Liver (tissue), 9 donors: ENCODE results near the gene SORCS2. TPM values are rescaled to one million over a fixed set of nuclear protein-coding genes. Genes with fewer than 3 reads are reported as not detected.

Experiments used
- DNase-seq: peaks from one replicate; pipeline ENCODE4 v3.0.0-alpha.2; 2017; ENCODE audit warnings: low spot score
- H3K27ac ChIP-seq, 2 donors: one replicate each; pipeline ENCODE4 v1.7.0; 2013; ENCODE audit warnings: inconsistent platforms in 2 of 2, low read length in 2 of 2, control low read depth in 1 of 2, low read depth in 1 of 2, mild to moderate bottlenecking in 1 of 2
- H3K27me3 ChIP-seq, 4 donors: one replicate each; pipeline versions ENCODE4 v1.6.1 to v1.7.0; 2013; ENCODE audit warnings: low read length in 3 of 4, inconsistent platforms in 1 of 4, mild to moderate bottlenecking in 1 of 4, moderate library complexity in 1 of 4; ENCODE audit not compliant: control insufficient read depth in 4 of 4, insufficient read depth in 4 of 4
- H3K36me3 ChIP-seq, 4 donors: one replicate each; pipeline versions ENCODE4 v1.6.1 to v1.7.0; 2013; ENCODE audit warnings: low read length in 3 of 4, mild to moderate bottlenecking in 3 of 4, low read depth in 1 of 4, moderate library complexity in 1 of 4; ENCODE audit not compliant: control insufficient read depth in 4 of 4, insufficient read depth in 3 of 4
- H3K4me1 ChIP-seq, 4 donors: one replicate each; pipeline versions ENCODE4 v1.6.1 to v1.7.0; 2013; ENCODE audit warnings: low read length in 3 of 4, mild to moderate bottlenecking in 3 of 4, moderate library complexity in 1 of 4; ENCODE audit not compliant: control insufficient read depth in 4 of 4, insufficient read depth in 4 of 4
- H3K4me3 ChIP-seq, 3 donors: one replicate each; pipeline versions ENCODE4 v1.6.1 to v1.7.0; 2013; ENCODE audit warnings: low read length in 3 of 3, control low read depth in 1 of 3, low read depth in 1 of 3, mild to moderate bottlenecking in 1 of 3
- H3K9ac ChIP-seq, 2 donors: one replicate each; pipeline ENCODE4 v1.7.0; 2013; ENCODE audit warnings: low read length in 2 of 2, mild to moderate bottlenecking in 2 of 2, moderate library complexity in 2 of 2, control low read depth in 1 of 2, low read depth in 1 of 2
- H3K9me3 ChIP-seq, 4 donors: one replicate each; pipeline versions ENCODE4 v1.6.1 to v1.7.0; 2013; ENCODE audit warnings: low read length in 3 of 4; ENCODE audit not compliant: control insufficient read depth in 4 of 4
- EGR1 ChIP-seq, 2 donors: IDR thresholded peaks; 2 replicates each; pipeline ENCODE4 v1.6.1; 2016 to 2018; ENCODE audit warnings: antibody characterized with exemption in 2 of 2, low read depth in 2 of 2
- FOXA2 ChIP-seq: IDR thresholded peaks from 2 replicates; pipeline ENCODE4 v1.6.1; 2016; ENCODE audit warnings: antibody characterized with exemption
- GABPA ChIP-seq, 2 donors: IDR thresholded peaks in 1 of 2; conservative IDR thresholded peaks in 1 of 2; 2 replicates each; pipeline ENCODE4 v1.6.1; 2016; ENCODE audit warnings: antibody characterized with exemption in 2 of 2, mild to moderate bottlenecking in 1 of 2, moderate library complexity in 1 of 2
- HNF4A ChIP-seq, 2 donors: conservative IDR thresholded peaks; 2 replicates each; pipeline ENCODE4 v1.6.1; 2016; ENCODE audit warnings: antibody characterized with exemption in 2 of 2, mild to moderate bottlenecking in 2 of 2
- HNF4G ChIP-seq: IDR thresholded peaks from 2 replicates; pipeline ENCODE4 v1.6.1; 2016; ENCODE audit warnings: antibody characterized with exemption
- RAD21 ChIP-seq, 2 donors: IDR thresholded peaks; 2 replicates each; pipeline ENCODE4 v1.6.1; 2016; ENCODE audit warnings: antibody characterized with exemption in 2 of 2, mild to moderate bottlenecking in 2 of 2
- RXRA ChIP-seq, 2 donors: IDR thresholded peaks; 2 replicates each; pipeline ENCODE4 v1.6.1; 2017 to 2018; ENCODE audit warnings: antibody characterized with exemption in 2 of 2, mild to moderate bottlenecking in 1 of 2
- SP1 ChIP-seq: IDR thresholded peaks from 2 replicates; pipeline ENCODE4 v1.6.1; 2018; ENCODE audit warnings: antibody characterized with exemption, mild to moderate bottlenecking
- TAF1 ChIP-seq: conservative IDR thresholded peaks from 2 replicates; pipeline ENCODE4 v1.6.1; 2016; ENCODE audit warnings: antibody characterized with exemption, mild to moderate bottlenecking
- WGBS: extraction: QIAGEN DNeasy Blood & Tissue Kit; methylation state at CpG from one replicate; pipeline ENCODE4 v1.1.7; 2013; 5-methylcytosine and 5-hydroxymethylcytosine counted together
- polyA plus RNA-seq, 2 donors: library from polyadenylated mRNA; stranded (reverse) in 1 of 2; unstranded in 1 of 2; fragments of 200-250 nt in 1 of 2; fragments of >200 nt in 1 of 2; fragmentation: Nextera tagmentation in 1 of 2; extraction: Ambion mirVana in 1 of 2; gene quantifications; one replicate each; pipeline versions ENCODE4 v1.2.1 to v1.2.3, GENCODE V29; 2013 to 2015
- total RNA-seq, 2 donors: library from RNA; depleted of rRNA; stranded (reverse); fragments of >200 nt; gene quantifications; one replicate each; pipeline ENCODE4 v1.2.3, GENCODE V29; 2014
- TF ChIP-seq, protein P1 (sequence below): IDR thresholded peaks from 2 replicates; pipeline ENCODE4 v1.6.1; 2016; ENCODE audit warnings: antibody characterized with exemption, mild to moderate bottlenecking
- TF ChIP-seq, protein P2 (sequence below): IDR thresholded peaks from 2 replicates; pipeline ENCODE4 v1.6.1; 2016; ENCODE audit warnings: antibody characterized with exemption
- TF ChIP-seq, protein P3 (sequence below): IDR thresholded peaks from 2 replicates; pipeline ENCODE4 v1.6.1; 2016; ENCODE audit warnings: antibody characterized with exemption
- donor health status: healthy.
- donor health status: healthy.
- donor health status: healthy.
- donor health status: healthy.
- donor health status: healthy.

SORCS2 gene
- total and polyA plus RNA-seq, 4 donors = 0.10 to 1.4 (median 0.92) TPM

DNA sequence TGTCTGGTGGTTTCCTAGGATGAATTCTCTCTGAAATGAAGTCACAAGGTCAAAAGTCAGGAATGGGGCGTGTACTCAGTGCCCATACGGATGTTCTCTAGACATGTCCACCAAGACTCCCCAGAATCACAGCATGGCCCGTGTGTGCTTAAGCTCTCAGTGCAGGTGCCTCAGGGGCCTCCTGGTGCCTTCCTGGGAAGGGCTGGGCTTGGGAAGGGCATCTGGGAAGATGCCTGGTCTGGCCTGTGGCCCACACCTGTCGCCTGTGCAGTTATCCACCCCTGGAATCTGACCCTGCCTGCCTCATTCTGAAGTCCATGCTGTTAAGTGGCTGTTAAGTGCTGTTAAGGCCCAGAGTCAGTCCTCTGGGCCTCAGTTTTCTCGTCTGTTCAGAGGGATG, 31.2 kb downstream of the SORCS2 start:
- H3K27me3 ChIP-seq = no peaks in the 10 kb centered on the region
- H3K27ac ChIP-seq = no peak overlapping the region
- TF ChIP-seq, protein P1, sequence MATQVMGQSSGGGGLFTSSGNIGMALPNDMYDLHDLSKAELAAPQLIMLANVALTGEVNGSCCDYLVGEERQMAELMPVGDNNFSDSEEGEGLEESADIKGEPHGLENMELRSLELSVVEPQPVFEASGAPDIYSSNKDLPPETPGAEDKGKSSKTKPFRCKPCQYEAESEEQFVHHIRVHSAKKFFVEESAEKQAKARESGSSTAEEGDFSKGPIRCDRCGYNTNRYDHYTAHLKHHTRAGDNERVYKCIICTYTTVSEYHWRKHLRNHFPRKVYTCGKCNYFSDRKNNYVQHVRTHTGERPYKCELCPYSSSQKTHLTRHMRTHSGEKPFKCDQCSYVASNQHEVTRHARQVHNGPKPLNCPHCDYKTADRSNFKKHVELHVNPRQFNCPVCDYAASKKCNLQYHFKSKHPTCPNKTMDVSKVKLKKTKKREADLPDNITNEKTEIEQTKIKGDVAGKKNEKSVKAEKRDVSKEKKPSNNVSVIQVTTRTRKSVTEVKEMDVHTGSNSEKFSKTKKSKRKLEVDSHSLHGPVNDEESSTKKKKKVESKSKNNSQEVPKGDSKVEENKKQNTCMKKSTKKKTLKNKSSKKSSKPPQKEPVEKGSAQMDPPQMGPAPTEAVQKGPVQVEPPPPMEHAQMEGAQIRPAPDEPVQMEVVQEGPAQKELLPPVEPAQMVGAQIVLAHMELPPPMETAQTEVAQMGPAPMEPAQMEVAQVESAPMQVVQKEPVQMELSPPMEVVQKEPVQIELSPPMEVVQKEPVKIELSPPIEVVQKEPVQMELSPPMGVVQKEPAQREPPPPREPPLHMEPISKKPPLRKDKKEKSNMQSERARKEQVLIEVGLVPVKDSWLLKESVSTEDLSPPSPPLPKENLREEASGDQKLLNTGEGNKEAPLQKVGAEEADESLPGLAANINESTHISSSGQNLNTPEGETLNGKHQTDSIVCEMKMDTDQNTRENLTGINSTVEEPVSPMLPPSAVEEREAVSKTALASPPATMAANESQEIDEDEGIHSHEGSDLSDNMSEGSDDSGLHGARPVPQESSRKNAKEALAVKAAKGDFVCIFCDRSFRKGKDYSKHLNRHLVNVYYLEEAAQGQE = no peak
- TF ChIP-seq, protein P2, sequence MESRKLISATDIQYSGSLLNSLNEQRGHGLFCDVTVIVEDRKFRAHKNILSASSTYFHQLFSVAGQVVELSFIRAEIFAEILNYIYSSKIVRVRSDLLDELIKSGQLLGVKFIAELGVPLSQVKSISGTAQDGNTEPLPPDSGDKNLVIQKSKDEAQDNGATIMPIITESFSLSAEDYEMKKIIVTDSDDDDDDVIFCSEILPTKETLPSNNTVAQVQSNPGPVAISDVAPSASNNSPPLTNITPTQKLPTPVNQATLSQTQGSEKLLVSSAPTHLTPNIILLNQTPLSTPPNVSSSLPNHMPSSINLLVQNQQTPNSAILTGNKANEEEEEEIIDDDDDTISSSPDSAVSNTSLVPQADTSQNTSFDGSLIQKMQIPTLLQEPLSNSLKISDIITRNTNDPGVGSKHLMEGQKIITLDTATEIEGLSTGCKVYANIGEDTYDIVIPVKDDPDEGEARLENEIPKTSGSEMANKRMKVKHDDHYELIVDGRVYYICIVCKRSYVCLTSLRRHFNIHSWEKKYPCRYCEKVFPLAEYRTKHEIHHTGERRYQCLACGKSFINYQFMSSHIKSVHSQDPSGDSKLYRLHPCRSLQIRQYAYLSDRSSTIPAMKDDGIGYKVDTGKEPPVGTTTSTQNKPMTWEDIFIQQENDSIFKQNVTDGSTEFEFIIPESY = no peak
- peaks cover 0 to 16% (median 9%) of the 10 kb centered on the region in 4 donors for H3K4me1 ChIP-seq
- H3K9me3 ChIP-seq = no peaks in the 10 kb centered on the region
- H3K9ac ChIP-seq = no peak overlapping the region
- H3K36me3 ChIP-seq = no peaks in the 10 kb centered on the region
- no peak for DNase-seq
- H3K4me3 ChIP-seq = no peak overlapping the region
- whole genome bisulfite sequencing = 69% methylated on average over 5 of the region's 5 CpGs

DNA sequence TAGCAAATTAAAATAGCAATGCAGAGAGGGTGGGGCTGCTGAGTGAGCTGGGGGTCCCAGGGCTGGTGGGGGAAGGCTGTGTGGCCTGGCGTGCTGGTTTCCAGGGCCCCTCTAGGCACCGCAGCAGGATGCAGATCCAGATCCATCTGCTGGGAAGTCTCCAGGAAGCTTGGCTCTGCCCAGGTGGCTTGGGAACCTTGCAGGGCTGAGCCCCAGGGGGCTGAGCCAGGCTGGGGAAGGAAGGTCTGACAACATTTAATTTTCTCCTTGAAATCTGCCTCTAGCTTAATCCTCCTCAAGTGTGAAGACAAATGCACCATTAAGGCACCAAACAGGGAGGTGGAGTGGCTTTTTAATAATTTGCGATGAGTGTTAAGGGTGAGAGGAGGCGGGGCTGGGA, 31.7 kb downstream of the SORCS2 start:
- Histone ChIP-seq H3K27ac (no peak overlapping the region), H3K4me1 (peaks cover 0 to 11% (median 4%) of the 10 kb centered on the region in 4 donors), H3K9me3 (no peaks in the 10 kb centered on the region), H3K36me3 (no peaks in the 10 kb centered on the region), H3K4me3 (no peak overlapping the region), H3K9ac (no peak overlapping the region), H3K27me3 (no peaks in the 10 kb centered on the region)
- no peak for DNase-seq
- WGBS = 85% methylated on average over 4 of the region's 4 CpGs
- TF ChIP-seq, protein P3, sequence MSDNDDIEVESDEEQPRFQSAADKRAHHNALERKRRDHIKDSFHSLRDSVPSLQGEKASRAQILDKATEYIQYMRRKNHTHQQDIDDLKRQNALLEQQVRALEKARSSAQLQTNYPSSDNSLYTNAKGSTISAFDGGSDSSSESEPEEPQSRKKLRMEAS = no peak
- TF ChIP-seq FOXA2 = no peak
- TF ChIP-seq EGR1 (IDR thresholded peaks at IDR 0.05; ENCODE audit: low read depth in 2 of 2) = no peak

DNA sequence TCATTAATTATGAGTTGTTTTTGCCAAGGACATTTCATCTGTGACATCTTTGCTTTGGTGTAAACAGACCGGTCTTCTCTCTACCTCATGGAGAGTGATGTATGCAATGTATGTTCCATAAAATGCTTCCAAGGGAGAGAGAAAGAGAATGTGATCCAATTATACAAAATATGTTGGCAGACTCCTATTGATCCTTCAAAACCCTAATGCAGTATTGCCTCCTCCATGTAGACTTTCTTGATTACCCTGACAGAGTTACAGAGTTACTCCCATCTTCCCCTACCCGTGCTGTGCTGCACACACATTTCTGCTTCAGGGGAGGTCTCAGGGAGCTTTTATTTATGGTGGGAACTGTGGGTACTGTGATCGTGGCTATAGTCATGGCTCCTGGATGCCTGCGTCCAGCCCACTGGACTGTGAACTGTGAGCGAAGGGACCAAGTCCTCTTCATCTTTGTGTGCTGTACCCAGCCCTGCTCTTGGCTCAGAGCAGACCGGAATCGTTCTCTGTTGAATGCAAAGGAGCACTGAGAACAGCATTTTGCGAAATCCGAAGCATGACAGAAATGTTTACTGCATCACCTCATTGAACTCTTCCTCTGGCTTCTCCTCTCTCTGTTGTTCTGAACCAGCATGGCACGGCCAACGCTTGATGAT, 32.7 kb downstream of the SORCS2 start:
- Histone ChIP-seq H3K27ac (peak overlapping the region in 1 of 2 donors; percentile 36), H3K4me3 (no peak overlapping the region), H3K9ac (no peak overlapping the region), H3K36me3 (no peaks in the 10 kb centered on the region), H3K27me3 (no peaks in the 10 kb centered on the region), H3K9me3 (no peaks in the 10 kb centered on the region), H3K4me1 (peaks cover 0 to 10% (median 3%) of the 10 kb centered on the region in 4 donors)
- 76% methylated on average over 11 of the region's 11 CpGs for WGBS
- no peak for DNase-seq
- no peak for TF ChIP-seq TAF1
- TF ChIP-seq HNF4A (conservative IDR thresholded peaks at IDR 0.05) = peak; percentile 33 to 87
- no peak for TF ChIP-seq RAD21 (IDR thresholded peaks at IDR 0.05)
- TF ChIP-seq, protein P3 = no peak
- TF ChIP-seq, protein P2 = no peak
- no peak for TF ChIP-seq GABPA (IDR thresholded peaks at IDR 0.05 in 1 of 2, conservative IDR thresholded peaks at IDR 0.05 in 1 of 2)
- no peak for TF ChIP-seq HNF4G
- TF ChIP-seq FOXA2 = no peak
- TF ChIP-seq, protein P1 = no peak
- peak in 1 of 2 donors; percentile 63 for TF ChIP-seq RXRA (IDR thresholded peaks at IDR 0.05)
- no peak for TF ChIP-seq SP1
